GM12873 (cell line): Measurements from ENCODE around the gene FGA.

Experiments used
- CTCF ChIP-seq: IDR thresholded peaks from 2 replicates; pipeline ENCODE4 v1.5.1; 2012; ENCODE audit warnings: low read depth, mild to moderate bottlenecking, moderate library complexity, low read length, control low read depth; ENCODE audit not compliant: insufficient read depth; ENCODE audit errors: missing control alignments

Gene FGA

GRCh38 chr4:154623436-154623835 lies 32.9 kb upstream of the FGA start:
- no peak for TF ChIP-seq CTCF

DNA sequence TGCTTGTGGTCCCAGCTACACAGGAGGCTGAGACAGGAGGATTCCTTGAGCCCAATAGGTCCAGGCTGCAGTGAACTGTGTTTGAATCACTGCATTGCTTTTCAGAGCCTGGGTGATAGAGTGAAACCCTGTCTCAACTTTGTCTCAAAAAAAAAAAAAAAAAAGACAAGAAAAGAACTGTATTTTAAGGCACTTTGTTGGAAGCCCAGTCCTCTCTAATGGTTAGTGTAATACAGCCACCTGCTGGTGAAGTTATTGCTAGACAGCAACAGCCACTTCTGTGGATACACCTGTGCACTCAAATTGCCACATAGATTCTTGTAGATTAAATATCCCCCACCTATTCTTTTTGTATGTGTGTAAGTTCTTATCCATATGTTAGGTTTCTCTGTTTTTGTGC lies 32.1 kb upstream of the FGA start:
- peak; percentile 58 for TF ChIP-seq CTCF

DNA sequence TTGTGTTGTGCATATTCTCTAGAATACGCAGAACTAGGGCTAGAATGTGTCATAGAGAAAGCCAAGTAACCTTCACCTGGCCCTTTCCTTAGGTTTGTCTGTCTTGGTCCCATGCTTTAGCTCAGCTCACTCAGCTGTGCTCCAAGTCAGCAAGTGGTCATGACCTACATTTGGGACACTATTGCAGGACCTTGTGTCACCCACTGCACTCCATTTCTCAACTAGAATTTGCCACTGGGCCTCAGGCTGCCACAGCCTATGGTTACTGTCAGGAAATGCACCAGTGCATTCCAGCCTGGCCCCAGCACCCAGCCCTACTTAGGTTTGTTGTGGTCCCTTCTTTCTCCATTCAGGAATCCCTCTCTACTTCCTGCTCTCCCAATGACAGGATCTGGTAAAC lies 29.6 kb upstream of the FGA start:
- TF ChIP-seq CTCF: no peak

GRCh38 chr4:154618708-154619315 lies 28.3 kb upstream of the FGA start:
- TF ChIP-seq CTCF: peak; percentile 78

GRCh38 chr4:154617820-154618317 lies 27.3 kb upstream of the FGA start:
- TF ChIP-seq CTCF: no peak

GRCh38 chr4:154616731-154617130 lies 26.2 kb upstream of the FGA start:
- no peak for TF ChIP-seq CTCF

- no peak for TF ChIP-seq CTCF
Measured at GRCh38 chr4:154616287-154616686, 25.7 kb upstream of the FGA start.
